OCI-LY1 (cell line): ENCODE results near the gene CD226.

Experiments
- EZH2 ChIP-seq: fragments of 200-600 bp; sonication (generic), shearing (Covaris generic); IDR thresholded peaks from 2 replicates; pipeline ENCODE4 v1.8.0; 2017; ENCODE audit warnings: borderline replicate concordance, mixed run types, mild to moderate bottlenecking, antibody characterized with exemption, low read length, moderate library complexity, mixed read lengths
- TF ChIP-seq, protein P1 (sequence below): fragments of 200-600 bp; sonication (generic), shearing (Covaris generic); IDR thresholded peaks from 2 replicates; pipeline ENCODE4 v1.5.1; 2017; ENCODE audit warnings: mild to moderate bottlenecking, antibody characterized with exemption, low read length, moderate library complexity, mixed read lengths

DNA sequence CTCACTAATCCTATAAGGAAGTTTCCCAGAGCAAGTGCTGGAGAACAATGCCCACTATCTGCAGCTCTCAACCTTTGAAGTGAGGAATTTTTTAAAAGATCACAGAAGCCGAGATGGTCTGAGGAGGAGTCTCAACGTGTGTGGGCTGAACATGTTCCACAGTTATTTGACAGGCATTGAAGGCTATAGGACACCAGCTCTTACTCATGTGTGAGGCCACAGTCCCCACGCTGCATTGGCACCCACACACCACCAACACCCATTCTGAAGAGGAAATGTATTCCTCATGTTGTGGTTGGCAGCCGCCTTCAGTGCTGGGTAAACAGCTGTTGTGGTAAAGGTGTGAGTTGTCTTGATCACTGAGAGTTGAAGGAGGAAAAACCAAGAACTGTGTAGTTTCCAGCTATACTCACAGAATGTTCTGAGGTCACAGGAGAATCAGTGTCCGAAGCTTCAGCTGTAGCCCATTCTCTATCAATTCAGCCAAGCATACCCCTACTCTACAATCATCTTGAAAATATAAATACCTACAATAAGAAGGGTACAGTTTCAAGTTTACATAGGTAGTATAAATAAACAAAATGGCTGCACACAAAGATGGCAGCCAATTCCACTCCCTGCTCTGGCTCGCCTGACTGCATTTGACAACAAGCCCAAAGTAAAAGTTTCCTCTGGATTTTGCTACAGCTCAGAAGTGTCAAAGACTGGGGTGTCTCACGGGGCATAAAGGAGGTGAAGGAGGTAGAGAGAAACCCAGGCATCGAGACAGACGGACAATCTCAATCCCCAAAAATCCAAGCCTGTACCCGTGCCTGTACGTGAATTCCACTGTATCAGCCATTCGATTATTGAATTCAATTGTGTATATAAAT is 12.1 kb downstream of the CD226 start:
- TF ChIP-seq, protein P1, sequence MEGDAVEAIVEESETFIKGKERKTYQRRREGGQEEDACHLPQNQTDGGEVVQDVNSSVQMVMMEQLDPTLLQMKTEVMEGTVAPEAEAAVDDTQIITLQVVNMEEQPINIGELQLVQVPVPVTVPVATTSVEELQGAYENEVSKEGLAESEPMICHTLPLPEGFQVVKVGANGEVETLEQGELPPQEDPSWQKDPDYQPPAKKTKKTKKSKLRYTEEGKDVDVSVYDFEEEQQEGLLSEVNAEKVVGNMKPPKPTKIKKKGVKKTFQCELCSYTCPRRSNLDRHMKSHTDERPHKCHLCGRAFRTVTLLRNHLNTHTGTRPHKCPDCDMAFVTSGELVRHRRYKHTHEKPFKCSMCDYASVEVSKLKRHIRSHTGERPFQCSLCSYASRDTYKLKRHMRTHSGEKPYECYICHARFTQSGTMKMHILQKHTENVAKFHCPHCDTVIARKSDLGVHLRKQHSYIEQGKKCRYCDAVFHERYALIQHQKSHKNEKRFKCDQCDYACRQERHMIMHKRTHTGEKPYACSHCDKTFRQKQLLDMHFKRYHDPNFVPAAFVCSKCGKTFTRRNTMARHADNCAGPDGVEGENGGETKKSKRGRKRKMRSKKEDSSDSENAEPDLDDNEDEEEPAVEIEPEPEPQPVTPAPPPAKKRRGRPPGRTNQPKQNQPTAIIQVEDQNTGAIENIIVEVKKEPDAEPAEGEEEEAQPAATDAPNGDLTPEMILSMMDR: no peak
- TF ChIP-seq EZH2: no peak
